ENCODE measurements around the gene STXBP5L. TPM values are rescaled to one million over a fixed set of nuclear protein-coding genes. Genes with fewer than 3 reads are reported as not detected.
"Not testable (repeated sequence)": the region's sequence is repeated elsewhere in the genome, so short reads cannot be mapped to it uniquely, and the experiment has no call there.

The STXBP5L gene
- total and polyA plus RNA-seq, 12 donors = 0.60 to 8.4 (median 2.1) TPM

GRCh38 chr3:121436074-121436473 lies 528.1 kb downstream of the STXBP5L start:
- H3K4me3 ChIP-seq = no peak overlapping the region
- peaks cover 0 to 9% of the 10 kb centered on the region in 2 donors for H3K4me1 ChIP-seq (replicated peaks in 1 of 2)
- 95 to 99% (median 97%) methylated on average over 1 to 2 of the region's 2 CpGs for WGBS, 4 donors
- intact Hi-C loops (cut with DNase I) = no loop called here
- H3K9me3 ChIP-seq (replicated peaks in 1 of 3) = no peaks in the 10 kb centered on the region
- H3K36me3 ChIP-seq (replicated peaks in 1 of 2) = no peaks in the 10 kb centered on the region
- no peak overlapping the region for H3K27ac ChIP-seq
- no peak for TF ChIP-seq POLR2A (IDR thresholded peaks at IDR 0.05)
- TF ChIP-seq, protein P1, sequence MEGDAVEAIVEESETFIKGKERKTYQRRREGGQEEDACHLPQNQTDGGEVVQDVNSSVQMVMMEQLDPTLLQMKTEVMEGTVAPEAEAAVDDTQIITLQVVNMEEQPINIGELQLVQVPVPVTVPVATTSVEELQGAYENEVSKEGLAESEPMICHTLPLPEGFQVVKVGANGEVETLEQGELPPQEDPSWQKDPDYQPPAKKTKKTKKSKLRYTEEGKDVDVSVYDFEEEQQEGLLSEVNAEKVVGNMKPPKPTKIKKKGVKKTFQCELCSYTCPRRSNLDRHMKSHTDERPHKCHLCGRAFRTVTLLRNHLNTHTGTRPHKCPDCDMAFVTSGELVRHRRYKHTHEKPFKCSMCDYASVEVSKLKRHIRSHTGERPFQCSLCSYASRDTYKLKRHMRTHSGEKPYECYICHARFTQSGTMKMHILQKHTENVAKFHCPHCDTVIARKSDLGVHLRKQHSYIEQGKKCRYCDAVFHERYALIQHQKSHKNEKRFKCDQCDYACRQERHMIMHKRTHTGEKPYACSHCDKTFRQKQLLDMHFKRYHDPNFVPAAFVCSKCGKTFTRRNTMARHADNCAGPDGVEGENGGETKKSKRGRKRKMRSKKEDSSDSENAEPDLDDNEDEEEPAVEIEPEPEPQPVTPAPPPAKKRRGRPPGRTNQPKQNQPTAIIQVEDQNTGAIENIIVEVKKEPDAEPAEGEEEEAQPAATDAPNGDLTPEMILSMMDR (IDR thresholded peaks at IDR 0.05) = no peak
- DNase-seq = no peak
- no peaks in the 10 kb centered on the region for H3K27me3 ChIP-seq

- H3K27me3 ChIP-seq = no peaks in the 10 kb centered on the region
- peaks cover 0 to 3% of the 10 kb centered on the region in 2 donors for H3K4me1 ChIP-seq (replicated peaks in 1 of 2)
- H3K4me3 ChIP-seq = no peak overlapping the region
- intact Hi-C loops (cut with DNase I) = no loop called here
- no peak for DNase-seq
- no peak overlapping the region for H3K27ac ChIP-seq
- TF ChIP-seq, protein P1 (IDR thresholded peaks at IDR 0.05) = no peak
- TF ChIP-seq POLR2A (IDR thresholded peaks at IDR 0.05) = no peak
- no peaks in the 10 kb centered on the region for H3K36me3 ChIP-seq (replicated peaks in 1 of 2)
- no peaks in the 10 kb centered on the region for H3K9me3 ChIP-seq (replicated peaks in 1 of 3)
- 64 to 77% (median 72%) methylated on average over 3 of the region's 3 CpGs for WGBS, 4 donors
Measured at GRCh38 chr3:121436641-121437040, 528.6 kb downstream of the STXBP5L start.

GRCh38 chr3:121443456-121443855 lies 535.5 kb downstream of the STXBP5L start:
- 83 to 95% (median 90%) methylated on average over 1 of the region's 1 CpG for WGBS, 4 donors

DNA sequence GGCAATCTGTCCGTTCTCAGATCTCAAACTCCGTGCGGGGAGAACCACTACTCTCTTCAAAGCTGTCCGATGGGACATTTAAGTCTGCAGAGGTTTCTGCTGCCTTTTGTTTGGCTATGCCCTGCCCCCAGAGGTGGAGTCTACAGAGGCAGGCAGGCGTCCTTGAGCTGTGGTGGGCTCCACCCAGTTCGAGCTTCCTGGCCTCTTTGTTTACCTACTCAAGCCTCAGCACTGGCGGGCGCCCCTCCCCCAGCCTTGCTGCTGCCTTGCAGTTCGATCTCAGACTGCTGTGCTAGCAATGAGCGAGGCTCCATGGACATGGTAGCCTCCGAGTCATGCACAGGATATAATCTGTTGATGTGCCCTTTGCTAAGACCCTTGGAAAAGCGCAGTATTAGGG lies 543.7 kb downstream of the STXBP5L start:
- WGBS, 4 donors = 90 to 92% (median 91%) methylated on average over 6 to 12 of the region's 12 CpGs
- H3K4me1 ChIP-seq (replicated peaks in 1 of 2); H3K9me3 ChIP-seq (replicated peaks in 1 of 3); H3K36me3 ChIP-seq (replicated peaks in 1 of 2); intact Hi-C loops (cut with DNase I); H3K27me3 ChIP-seq; H3K27ac ChIP-seq; DNase-seq; H3K4me3 ChIP-seq: not testable (repeated sequence)

More at GRCh38 chr3:121443456-121443855, 535.5 kb downstream of the STXBP5L start:
- H3K27ac ChIP-seq = no peak overlapping the region
- no peak for DNase-seq
- no peaks in the 10 kb centered on the region for H3K36me3 ChIP-seq (replicated peaks in 1 of 2)
- H3K9me3 ChIP-seq (replicated peaks in 1 of 3) = no peaks in the 10 kb centered on the region
- intact Hi-C loops (cut with DNase I) = no loop called here
- H3K4me1 ChIP-seq (replicated peaks in 1 of 2) = no peaks in the 10 kb centered on the region
- H3K27me3 ChIP-seq = no peaks in the 10 kb centered on the region
- TF ChIP-seq, protein P1 (IDR thresholded peaks at IDR 0.05) = no peak
- TF ChIP-seq POLR2A (IDR thresholded peaks at IDR 0.05) = no peak
- no peak overlapping the region for H3K4me3 ChIP-seq

GRCh38 chr3:121462565-121462964 lies 554.6 kb downstream of the STXBP5L start:
- DNase-seq = no peak
- intact Hi-C loops (cut with DNase I) = no loop called here
- no peaks in the 10 kb centered on the region for H3K36me3 ChIP-seq (replicated peaks in 1 of 2)
- H3K27me3 ChIP-seq = no peaks in the 10 kb centered on the region
- H3K9me3 ChIP-seq (replicated peaks in 1 of 3) = no peaks in the 10 kb centered on the region
- no peak overlapping the region for H3K27ac ChIP-seq
- TF ChIP-seq, protein P1 (IDR thresholded peaks at IDR 0.05) = no peak
- TF ChIP-seq POLR2A (IDR thresholded peaks at IDR 0.05) = no peak
- H3K4me1 ChIP-seq (replicated peaks in 1 of 2) = no peaks in the 10 kb centered on the region
- whole genome bisulfite sequencing, 4 donors = 97 to 99% (median 98%) methylated on average over 3 of the region's 3 CpGs
- no peak overlapping the region for H3K4me3 ChIP-seq
